GM19463 (cell line): ENCODE measurements around the gene SFSWAP.

Experiments used
- ATAC-seq: cut with Tn5 transposase; IDR thresholded peaks from one replicate; pipeline ENCODE4 v1.9.1; 2021; ENCODE audit warnings: mild to moderate bottlenecking, moderate library complexity; ENCODE audit not compliant: unreplicated experiment

Gene SFSWAP

DNA sequence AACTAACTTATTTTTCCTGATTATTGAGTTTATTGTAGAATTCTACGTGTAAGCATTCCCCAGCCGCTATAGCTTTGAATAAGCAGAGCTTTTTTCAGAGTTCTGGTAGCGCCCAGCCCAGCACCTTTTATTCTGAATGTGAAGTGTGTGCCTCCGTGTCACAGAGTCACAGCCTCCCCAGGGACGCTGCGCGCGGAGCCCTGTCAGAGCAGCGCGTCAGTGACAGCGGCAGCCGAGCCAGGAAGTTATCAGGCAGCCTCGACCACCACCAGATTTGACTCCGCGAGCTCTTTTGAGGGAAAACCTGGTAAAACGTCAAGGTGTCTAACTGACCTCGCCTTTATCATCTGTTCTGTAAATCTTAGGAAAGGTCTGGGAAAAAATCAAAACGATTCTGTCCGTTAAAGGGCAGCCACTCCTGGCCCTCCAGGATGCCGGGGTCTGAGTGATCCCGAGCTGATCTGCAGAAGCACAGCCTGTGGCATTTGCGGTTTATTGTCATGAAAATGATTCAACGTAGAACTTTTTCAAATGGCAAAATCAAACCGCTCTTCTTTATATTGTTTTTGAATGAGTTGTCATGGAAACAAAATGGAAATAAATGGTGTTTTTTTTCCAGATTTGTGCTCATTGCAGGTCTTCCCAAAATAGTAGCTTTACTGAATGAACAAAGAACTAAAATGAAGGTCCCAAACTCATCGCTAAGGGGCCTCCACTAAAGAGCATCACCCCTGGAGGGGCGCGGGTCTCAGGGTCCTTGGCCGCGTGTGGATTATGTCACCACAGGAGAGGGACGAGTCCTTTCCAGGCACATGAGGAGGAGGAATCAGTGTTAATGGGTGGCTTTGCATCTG is 74.2 kb downstream of the SFSWAP start:
- no peak for ATAC-seq

DNA sequence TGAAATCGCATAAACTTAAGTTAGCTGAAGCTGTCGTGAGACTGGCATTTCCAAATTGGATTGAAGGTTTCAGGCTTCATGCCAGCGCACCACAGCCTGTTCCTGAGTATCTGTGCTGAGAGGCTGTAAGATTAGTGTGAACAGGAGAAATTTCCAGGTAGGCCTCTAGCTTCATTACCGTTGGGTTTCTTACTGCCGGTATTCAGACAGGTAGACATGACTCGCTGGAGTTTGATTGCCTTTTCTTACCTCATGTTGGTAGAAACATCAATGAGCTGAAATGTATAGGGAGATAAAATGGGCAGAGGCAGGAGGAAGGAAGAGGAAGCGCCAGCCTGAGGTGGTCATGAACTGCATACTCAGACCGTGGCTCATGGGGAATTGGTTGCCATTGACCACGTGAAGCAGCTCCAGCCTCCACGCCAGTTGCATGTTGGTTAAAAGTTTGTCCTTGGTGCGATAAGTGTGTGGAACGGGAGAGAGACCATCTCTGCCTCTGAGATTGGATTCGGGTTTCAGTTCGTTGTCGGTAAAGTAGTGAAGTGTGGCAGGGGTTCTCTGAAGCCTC is 75.0 kb downstream of the SFSWAP start:
- no peak for ATAC-seq

DNA sequence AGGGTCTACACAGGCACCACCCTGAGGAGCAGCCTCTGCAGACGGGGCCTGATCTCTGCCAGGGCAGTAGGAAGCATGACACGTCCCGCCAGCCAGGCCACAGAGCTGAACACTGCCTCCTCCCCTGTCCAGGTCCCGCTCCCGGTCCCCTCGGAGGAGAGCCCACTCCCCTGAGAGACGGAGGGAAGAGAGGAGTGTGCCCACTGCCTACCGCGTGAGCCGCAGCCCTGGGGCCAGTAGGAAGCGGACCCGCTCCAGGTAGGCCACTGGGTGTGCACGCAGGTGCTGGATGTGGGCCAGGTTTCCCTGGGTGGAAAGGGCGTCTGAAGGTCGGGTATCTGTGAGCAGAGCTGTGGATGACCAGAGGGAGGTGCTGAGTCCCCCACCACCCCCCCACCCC is 75.4 kb downstream of the SFSWAP start:
- ATAC-seq, result no peak

GRCh38 chr12:131787143-131787660 is 76.3 kb downstream of the SFSWAP start:
- ATAC-seq, result no peak

DNA sequence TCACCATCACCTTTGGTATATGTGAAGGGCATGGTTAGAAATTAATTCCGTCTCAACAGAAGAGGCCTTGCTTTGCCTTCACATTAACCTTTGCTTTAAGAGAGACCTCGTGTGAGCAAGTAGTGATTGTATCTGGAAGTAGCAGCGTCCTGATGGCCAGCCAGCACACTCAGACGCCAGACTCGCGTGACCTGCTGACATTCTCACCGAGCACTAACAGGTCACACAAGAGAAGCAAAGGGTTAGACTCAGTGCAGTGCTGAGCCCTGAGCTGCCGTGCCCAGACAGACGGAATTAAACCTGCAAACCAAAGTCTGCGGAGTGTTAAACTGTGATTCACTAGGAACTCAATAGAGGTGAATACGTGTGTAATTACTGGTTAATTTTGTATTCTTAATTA is 77.2 kb downstream of the SFSWAP start:
- ATAC-seq, result no peak

GRCh38 chr12:131789638-131790037 is 78.7 kb downstream of the SFSWAP start:
- ATAC-seq, result no peak

DNA sequence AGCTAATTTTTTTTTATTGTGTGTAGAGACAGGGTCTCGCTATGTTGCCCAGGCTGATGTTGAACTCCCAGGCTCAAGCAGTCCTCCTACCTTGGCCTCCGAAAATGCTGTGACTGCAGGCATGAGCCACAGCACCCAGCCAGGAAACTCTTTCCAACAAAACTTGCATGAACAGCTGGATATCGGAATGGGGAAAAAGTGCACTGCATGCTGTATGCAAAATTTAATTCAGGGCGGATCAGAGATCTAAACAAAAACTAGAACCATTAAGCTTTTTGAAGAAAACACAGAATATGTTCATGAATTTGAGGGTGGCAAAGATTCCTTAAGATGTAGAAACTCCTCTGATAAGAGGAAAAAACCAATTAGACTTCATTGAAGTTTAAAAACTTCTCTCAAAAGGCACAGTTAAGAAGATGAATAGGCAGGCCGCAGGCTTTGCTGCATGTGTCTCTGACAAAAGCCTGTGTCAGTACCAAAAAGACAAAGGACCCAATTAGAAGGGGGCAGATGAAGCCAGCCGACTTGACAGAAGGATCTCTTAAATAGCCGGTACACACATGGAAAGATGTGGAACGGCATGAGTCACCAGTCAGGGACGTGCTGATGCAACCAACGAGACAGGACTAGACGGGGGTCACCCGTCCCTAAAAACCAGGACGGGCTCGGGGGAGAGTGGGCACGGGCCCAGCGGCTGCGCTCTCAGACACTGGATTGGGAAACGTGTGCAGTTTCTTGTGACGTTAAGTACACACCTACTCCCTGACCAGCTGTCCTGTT is 82.5 kb downstream of the SFSWAP start:
- ATAC-seq, result no peak

- no peak for ATAC-seq
Measured at GRCh38 chr12:131794061-131794460, 83.2 kb downstream of the SFSWAP start.

GRCh38 chr12:131794573-131794972 is 83.7 kb downstream of the SFSWAP start:
- no peak for ATAC-seq

- no peak for ATAC-seq
Measured at GRCh38 chr12:131795064-131795463, 84.2 kb downstream of the SFSWAP start.

GRCh38 chr12:131795690-131796410 is 85.0 kb downstream of the SFSWAP start:
- ATAC-seq, result no peak

DNA sequence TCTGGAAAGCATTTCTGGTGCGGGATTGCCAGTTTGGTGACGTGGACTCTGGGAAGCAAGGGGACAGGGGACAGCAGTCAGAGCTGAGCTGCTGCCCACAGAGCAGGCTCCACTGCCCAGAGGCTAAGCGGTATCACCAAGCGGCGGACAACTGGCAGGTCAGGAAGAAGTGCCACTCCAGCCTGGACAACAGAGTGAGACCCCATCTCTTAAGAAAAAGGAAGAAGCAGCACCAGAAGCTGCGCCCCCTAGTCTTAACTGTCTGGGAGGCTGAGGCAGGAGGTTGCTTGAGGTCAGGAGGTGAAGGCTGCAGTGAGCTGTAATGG is 85.5 kb downstream of the SFSWAP start:
- no peak for ATAC-seq

- ATAC-seq, result no peak
Measured at GRCh38 chr12:131796754-131797587, 86.1 kb downstream of the SFSWAP start.

DNA sequence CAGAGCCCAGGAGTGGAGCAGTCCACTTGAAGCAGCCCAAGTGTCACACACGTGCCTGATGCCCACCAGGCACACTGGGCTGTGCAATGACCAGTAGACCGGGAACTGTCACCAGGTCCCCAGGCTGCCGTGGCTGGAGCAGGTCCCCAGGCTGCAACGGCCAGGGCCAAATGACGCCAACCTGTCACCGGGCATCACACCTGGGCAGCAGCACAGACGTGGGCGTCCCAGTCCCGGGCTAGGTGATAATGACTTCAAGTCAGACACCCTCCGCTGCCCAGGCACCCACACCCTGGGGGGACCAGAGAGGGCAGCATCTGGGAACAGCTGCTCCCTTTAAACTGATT is 86.7 kb downstream of the SFSWAP start:
- ATAC-seq, result no peak

DNA sequence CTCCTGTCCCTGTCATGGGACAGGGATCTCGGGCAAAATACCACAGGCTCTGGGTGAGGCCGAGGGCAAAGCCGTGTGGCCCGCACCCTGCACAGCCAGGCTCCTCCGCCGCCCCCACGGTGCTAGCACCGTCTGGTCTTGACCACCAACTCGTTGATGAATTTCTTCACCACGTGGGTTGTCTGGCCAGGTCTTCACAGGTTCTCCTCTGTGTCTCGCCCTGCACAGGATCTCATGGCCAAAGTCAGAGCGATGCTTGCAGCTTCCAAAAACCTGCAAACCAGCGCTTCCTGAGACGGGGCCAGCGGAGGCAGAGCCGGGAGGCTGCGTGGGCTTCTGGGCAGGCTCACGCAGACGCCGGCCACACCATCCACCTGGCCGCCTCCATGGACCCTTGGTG is 88.3 kb downstream of the SFSWAP start:
- ATAC-seq, result no peak

- no peak for ATAC-seq
Measured at GRCh38 chr12:131799828-131800593, 89.1 kb downstream of the SFSWAP start.

GRCh38 chr12:131800594-131801135 is 89.8 kb downstream of the SFSWAP start:
- ATAC-seq, result no peak

- ATAC-seq, result no peak
Measured at GRCh38 chr12:131801254-131801866, 90.5 kb downstream of the SFSWAP start.

GRCh38 chr12:131803961-131804521 is 93.2 kb downstream of the SFSWAP start:
- no peak for ATAC-seq
